HG02798 (cell line): Measurements from ENCODE around the gene PCDHGB4.
"Not testable (repeated sequence)": the region's sequence is repeated elsewhere in the genome, so short reads cannot be mapped to it uniquely, and the experiment has no call there.

Experiments
- ATAC-seq: cut with Tn5 transposase; IDR thresholded peaks from one replicate; pipeline ENCODE4 v1.9.1; 2021; ENCODE audit warnings: mild to moderate bottlenecking; ENCODE audit not compliant: unreplicated experiment, poor library complexity

PCDHGB4 gene

GRCh38 chr5:141397756-141398551, 10.5 kb downstream of the PCDHGB4 start, which contains the start of gene PCDHGB5:
Gene PCDHGB5 (plus strand): TSS chr5:141397947. CDS start chr5:141398128, 181 bp downstream.
- ATAC-seq: peak; percentile 96

- ATAC-seq: no peak
These were observed 11.1 kb downstream of the PCDHGB4 start for GRCh38 chr5:141398608-141399007.

GRCh38 chr5:141399555-141400258, 12.2 kb downstream of the PCDHGB4 start:
- ATAC-seq: no peak

GRCh38 chr5:141402553-141403243, 15.2 kb downstream of the PCDHGB4 start, which contains the start of gene PCDHGA9:
Gene PCDHGA9 (plus strand): TSS chr5:141402778. CDS start chr5:141402953, 175 bp downstream.
- ATAC-seq: no peak

GRCh38 chr5:141403387-141403786, 15.9 kb downstream of the PCDHGB4 start:
- no peak for ATAC-seq

- not testable (repeated sequence) for ATAC-seq
These were observed 20.4 kb downstream of the PCDHGB4 start, which contains the start of gene PCDHGB6 for GRCh38 chr5:141407790-141408505. Gene PCDHGB6 (plus strand): TSS chr5:141408021. CDS start chr5:141408203, 182 bp downstream.

- no peak for ATAC-seq
These were observed 22.3 kb downstream of the PCDHGB4 start for GRCh38 chr5:141409598-141410306.

- no peak for ATAC-seq
These were observed 24.1 kb downstream of the PCDHGB4 start for GRCh38 chr5:141411575-141411974.

- peak; percentile 69 for ATAC-seq
These were observed 25.5 kb downstream of the PCDHGB4 start, which contains the start of gene PCDHGA10 for GRCh38 chr5:141412854-141413539. Gene PCDHGA10 (plus strand): TSS chr5:141412987. CDS start chr5:141413176, 189 bp downstream.

- ATAC-seq: no peak
These were observed 26.1 kb downstream of the PCDHGB4 start for GRCh38 chr5:141413540-141414069.

GRCh38 chr5:141414548-141415274, 27.2 kb downstream of the PCDHGB4 start:
- not testable (repeated sequence) for ATAC-seq

GRCh38 chr5:141415275-141415618, 27.7 kb downstream of the PCDHGB4 start:
- ATAC-seq: not testable (repeated sequence)

- ATAC-seq: peak; percentile 80
These were observed 30.1 kb downstream of the PCDHGB4 start, which contains the start of gene PCDHGB7 for GRCh38 chr5:141417494-141418172. Gene PCDHGB7 (plus strand): TSS chr5:141417677. CDS start chr5:141417860, 183 bp downstream.

GRCh38 chr5:141419074-141419880, 31.8 kb downstream of the PCDHGB4 start:
- ATAC-seq: no peak

- peak; percentile 56 for ATAC-seq
These were observed 33.5 kb downstream of the PCDHGB4 start, which contains the start of gene PCDHGA11 for GRCh38 chr5:141420855-141421488. Gene PCDHGA11 (plus strand): TSS chr5:141421051. CDS start chr5:141421228, 177 bp downstream.

GRCh38 chr5:141421489-141421855, 34.0 kb downstream of the PCDHGB4 start:
- no peak for ATAC-seq
